Stimulated activated CD8-positive, alpha-beta memory T cell treated with anti-CD3 and anti-CD28 coated beads, Interleukin-2, amount 100 ng/mL, for 48 hours (primary cell): Measurements from ENCODE around the gene GLTP.
"Not testable (repeated sequence)": the region's sequence is repeated elsewhere in the genome, so short reads cannot be mapped to it uniquely, and the experiment has no call there.

Experiments
- DNase-seq, 2 donors: peaks; one replicate each; pipeline ENCODE4 v3.0.0-alpha.2; 2020; ENCODE audit warnings: low read depth in 2 of 2

Gene GLTP, protein sequence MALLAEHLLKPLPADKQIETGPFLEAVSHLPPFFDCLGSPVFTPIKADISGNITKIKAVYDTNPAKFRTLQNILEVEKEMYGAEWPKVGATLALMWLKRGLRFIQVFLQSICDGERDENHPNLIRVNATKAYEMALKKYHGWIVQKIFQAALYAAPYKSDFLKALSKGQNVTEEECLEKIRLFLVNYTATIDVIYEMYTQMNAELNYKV

DNA sequence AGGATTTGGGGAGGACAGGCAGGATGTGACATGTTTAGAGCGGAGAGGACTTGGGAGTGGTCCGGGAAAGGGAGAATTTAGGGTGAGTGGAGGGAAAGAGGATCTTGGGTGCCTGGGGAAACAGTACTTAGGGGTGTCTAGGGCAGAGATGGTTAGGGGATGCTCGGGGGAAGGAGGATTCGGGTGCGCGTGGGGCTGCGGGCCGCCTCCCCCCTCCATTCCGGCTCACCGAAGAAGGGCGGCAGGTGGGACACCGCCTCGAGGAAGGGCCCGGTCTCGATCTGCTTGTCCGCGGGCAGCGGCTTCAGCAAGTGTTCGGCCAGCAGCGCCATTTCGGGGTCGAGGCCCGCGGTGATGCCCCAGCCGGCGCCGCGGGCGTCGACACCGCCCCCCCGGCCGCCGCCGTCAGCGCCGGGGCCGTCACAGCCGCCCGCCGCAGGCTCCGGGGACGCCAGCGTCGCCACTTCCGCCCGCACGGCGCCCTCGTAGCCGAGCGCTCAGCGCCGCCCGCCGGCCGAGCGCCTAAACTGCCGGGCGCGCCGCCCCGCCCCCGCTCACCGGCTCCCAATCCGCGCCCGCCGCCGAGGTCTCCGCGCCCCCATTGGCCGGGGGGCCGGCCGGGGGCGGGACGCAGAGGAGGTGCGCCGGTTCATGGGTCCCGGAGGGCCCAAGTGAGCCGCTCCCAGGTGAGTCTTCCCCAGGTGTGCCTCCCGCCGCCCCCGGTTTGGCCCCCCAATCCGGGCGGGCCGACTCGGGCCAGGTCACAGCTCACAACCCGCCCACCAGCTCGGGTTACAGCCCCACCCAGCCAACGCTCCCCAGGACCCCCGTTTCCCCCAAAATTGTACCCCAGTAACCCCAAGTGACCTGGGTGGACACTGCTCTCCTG lies at the start of gene GLTP:
GLTP (minus strand) TSS at position 499 of the 889 bp plus-strand sequence; CDS start at position 332, 167 bp downstream.
- peak; percentile 79 to 88 for DNase-seq

DNA sequence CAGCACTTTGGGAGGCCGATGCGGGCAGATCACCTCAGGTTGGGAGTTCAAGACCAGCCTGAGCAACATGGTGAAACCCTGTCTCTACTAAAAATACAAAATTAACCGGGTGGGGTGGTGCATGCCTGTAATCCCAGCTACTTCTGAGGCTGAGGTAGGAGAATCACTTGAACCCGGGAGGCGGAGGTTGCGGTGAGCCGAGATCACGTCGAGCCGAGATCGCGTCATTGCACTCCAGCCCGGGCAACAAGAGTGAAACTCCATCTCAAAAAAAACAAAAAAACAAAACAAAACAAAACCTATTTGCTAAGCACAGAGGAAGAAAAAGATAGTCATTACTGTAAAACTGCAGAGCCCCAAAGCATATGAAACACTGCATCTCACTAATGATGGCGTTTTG lies 49.0 kb upstream of the GLTP start:
- not testable (repeated sequence) for DNase-seq

DNA sequence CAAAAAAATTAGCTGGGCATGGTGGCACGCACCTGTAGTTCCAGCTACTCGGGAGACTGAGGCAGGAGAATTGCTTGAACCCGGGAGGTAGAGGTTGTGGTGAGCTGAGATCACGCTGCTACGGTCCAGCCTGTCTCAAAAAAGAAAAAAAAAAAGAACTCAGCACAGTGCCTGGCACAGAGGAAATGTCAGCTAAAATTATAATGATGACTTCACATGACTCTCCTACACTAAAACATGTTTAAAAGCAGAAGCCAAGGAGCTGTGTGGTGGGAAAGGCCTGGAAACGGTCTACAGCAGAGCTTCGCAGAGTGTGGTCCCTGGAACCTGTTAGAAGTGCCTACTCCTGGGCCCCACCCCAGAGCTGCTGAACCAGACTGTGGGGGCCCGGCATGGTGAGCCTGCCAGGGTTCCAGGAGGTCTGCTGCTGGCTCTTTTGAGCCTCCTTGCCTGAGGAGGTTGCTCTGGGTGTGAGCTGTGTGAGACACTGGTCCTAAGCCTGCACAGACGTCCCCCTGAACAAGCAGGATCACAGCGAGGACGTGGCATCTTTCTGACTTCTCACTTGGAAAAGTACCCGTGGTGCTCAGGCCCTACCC lies 47.8 kb upstream of the GLTP start:
- no peak for DNase-seq

DNA sequence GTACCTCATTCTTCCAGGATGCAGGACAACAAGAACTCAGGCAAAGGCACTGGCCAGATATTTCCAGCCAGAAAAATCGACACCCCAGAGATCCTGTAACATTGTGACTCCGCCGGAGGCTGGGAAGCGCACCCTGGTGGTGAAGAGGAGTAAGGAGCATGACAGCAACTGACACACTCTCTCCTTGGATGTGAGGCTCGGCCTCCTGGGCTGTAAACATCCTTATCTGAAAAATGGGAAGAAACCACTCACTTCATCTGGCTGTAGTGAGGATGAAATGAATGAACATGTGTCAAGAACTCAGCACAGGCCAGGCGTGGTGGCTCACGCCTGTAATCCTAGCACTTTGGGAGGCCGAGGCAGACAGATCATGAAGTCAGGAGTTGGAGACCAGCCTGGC lies 47.3 kb upstream of the GLTP start:
- peak in 1 of 2 donors; percentile 16 for DNase-seq

DNA sequence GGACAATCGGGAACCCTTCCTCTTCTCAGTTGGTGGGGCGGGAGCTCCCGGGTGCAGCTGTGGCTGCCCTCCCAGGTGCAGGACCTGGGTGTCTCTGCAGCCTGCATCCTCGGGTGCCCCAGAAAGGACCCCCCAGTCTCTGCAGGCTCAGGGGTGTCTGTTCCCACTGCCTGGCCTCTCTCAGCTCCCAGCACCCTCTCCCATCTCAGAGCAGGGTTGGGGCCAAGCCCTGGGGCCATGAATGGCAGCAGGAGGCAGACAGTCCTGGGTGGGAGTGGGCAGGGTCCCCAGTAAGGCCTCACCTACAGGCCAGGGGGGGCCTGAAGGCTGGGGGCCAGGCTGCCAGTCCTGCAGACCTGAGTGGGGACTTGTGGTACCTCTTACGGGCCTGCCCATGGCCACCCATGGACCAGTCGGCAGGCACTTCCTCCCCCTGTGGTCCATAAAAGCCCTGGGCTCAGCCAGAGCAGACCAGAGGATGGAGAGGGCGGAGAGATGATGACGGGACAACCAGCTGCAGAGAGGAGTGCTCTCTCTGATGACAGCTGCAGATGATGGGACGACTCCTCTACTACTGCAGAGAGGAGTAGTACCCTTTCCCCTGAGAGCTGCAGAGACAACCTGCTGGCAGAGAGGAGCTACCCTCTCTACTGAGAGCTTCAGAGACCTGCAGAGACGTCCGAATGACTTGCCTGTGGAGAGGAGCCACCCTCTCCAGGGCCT lies 46.3 kb upstream of the GLTP start:
- no peak for DNase-seq

DNA sequence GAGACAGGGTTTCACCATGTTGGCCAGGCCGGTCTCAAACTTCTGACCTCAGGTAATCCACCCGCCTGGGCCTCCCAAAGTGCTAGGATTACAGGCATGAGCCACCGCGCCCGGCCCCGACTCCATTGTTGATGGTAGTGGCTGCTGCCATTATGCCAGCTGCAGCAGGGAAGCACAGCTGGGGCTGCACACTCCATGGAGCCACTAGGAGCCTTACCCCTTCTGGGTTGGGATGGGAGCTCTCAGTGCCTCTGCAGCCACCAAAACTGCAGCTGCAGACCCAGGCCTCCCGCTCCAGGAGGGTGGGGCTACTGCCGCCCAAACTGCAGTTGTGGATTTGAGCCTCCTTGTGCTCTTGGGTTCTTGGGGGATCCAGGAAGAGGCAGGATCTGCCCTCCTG lies 45.7 kb upstream of the GLTP start:
- DNase-seq = no peak

DNA sequence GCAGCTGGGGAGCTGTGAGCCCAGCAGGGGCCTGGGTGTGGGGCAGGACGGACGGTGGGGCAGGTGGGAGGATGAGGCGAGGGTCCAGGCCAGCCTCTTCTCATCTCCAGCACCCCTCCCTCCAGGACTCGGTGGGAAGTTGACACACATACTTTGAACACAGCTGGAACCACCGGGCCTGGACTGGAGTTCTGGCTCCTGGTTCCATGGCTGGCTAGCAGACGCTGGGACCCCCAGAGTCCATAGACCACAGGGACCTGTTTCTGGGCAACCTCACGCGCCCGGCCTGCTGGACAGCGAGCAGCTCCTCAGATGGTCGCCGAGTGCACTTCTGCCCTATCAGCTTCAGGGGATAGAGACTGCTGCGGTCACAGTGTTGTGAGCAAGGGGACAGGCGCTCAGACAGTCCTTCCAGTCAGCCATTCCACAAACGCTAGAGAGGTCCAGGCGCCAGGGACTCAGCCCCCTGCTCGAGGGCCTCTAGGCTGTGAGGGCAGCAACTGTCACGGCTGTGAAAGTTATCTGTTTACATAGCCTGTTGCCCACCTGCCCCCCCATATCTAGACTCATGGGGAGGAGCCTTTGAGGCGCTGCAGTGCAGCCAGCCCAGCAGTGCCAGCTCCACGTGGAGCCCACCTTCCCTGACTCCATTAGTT lies 45.0 kb upstream of the GLTP start:
- DNase-seq = no peak

DNA sequence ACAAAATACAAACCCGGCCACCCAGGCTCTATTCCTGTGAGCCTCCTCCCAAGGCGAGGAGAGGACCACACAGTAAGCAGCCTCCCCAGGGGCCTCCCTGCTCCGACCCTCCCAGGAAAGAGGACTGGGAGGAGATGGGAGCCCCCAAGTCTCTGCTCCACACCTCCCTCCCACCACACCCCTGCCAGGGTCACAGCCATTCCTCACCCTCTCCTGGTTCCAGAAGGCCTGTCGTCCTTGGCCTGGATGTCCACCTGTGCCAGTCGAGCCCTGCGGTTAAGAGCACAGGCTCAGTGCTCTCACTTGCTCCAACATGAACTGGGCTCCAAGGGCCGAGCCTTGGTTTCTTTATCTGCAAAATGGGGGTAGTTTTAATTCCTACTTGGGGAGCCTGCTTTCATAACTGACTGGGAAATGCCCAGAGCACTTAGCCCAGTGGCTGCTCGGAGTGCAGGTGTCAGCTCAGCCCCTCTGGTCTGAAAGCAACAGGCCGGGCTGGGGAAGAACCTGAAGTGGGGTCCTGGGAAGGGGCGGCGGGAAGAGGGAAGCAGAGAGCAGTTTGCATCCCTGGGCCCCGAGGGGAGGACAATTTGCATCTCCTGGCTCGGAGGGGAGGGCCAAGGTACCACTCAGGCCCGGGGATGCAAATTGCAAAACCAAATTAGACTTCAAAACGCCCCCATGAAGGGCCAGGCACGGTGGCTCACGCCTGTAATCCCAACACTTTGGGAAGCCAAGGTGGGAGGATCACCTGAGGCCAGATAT lies 43.3 kb upstream of the GLTP start:
- DNase-seq = no peak

DNA sequence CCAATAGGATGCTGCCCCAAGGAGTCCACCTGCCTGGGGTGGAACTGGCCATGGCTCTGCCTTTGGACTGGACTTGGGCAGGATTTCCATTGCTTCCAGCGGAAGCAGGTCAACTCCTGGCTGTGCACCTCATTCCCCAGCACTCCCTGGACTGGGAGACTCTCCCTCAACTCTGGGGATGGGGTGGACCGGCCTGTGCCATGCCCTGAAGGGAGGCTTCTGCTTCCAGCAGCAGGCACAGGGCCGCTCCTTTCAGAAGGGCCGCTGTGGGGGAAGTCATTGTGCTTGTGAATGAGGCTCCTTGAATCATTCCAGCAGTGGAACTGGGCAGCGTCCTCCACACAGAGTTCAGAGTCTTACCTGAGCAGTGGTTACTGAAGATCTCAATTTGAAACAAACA lies 42.7 kb upstream of the GLTP start:
- no peak for DNase-seq

DNA sequence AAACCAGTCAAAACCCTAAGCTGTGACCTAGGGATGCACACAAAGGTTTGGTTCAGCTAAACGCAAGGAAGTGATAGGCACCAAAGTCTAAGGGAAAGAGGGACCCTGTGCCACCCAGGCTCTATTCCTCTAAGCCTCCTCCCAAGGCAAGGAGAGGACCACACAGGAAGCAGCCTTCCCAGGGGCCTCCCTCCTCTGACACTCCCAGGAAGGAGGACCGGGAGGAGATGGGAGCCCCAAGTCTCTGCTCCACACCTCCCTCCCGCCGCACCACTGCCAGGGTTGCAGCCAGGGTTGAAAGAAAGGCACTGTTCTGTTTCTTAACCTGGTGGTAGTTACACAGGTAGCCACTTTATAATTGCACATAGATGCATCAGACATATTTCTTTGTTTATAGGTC lies 41.6 kb upstream of the GLTP start:
- DNase-seq = no peak

DNA sequence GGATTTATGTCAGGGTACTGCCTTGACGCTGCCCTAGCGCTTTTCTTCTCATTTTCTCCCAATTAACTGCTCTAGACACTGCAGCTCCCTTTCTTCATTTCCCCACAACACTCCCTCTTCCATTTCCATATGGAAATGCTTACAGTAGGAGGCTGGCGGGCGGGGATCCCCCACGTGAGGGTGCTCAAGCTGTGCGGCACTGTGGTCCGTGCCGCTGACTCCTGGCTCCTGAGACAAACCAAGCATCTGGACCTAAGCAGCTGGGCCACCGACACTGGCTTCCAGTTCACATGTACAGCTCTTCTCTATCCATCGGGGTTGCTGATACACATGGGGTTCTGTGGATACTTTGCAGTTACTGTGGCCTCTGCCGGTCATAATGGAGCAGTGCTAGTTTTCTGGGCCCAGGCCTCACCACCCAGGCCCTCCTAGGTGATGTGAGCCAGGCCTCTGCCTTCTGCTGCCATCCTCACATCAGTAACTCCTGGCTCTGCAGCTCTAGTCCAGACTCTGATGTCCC lies 40.0 kb upstream of the GLTP start:
- DNase-seq = no peak

DNA sequence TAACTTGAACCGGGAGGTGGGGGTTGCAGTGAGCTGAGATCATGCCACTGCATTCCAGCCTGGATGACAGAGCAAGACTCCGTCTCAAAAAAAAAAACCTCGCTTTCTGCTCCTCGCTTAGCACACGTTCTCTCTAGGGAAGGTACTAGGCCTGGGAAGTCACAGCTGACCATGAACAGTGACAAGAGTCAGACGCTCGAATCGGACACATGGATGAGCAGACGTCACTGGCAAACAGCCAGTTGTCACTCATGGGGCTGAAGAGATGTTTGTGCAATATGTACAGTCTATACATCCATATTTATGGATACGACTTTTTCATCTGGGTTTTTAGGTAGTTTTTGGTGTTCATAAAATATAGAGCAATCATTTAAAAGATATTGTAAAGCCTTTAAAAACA lies 39.1 kb upstream of the GLTP start:
- DNase-seq = no peak

DNA sequence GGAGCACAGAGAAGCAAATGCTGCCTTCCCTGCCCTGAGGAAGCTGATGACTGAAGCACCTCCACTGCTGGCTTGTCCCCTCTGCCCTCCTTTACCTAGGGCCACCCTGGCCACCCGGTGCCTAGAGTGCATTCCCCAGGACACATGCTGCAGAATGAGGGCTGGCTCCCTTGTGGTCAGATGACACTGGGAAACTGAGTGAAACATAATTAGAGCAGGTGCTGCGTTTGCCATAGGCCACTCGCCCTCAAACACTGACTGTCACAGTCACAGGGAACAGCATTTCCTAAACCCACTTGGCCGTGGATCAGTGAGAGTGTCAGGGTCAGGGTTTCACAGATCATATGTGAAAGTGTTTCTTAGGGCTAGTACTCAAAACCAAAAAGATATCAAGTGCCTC lies 35.7 kb upstream of the GLTP start:
- DNase-seq = no peak

DNA sequence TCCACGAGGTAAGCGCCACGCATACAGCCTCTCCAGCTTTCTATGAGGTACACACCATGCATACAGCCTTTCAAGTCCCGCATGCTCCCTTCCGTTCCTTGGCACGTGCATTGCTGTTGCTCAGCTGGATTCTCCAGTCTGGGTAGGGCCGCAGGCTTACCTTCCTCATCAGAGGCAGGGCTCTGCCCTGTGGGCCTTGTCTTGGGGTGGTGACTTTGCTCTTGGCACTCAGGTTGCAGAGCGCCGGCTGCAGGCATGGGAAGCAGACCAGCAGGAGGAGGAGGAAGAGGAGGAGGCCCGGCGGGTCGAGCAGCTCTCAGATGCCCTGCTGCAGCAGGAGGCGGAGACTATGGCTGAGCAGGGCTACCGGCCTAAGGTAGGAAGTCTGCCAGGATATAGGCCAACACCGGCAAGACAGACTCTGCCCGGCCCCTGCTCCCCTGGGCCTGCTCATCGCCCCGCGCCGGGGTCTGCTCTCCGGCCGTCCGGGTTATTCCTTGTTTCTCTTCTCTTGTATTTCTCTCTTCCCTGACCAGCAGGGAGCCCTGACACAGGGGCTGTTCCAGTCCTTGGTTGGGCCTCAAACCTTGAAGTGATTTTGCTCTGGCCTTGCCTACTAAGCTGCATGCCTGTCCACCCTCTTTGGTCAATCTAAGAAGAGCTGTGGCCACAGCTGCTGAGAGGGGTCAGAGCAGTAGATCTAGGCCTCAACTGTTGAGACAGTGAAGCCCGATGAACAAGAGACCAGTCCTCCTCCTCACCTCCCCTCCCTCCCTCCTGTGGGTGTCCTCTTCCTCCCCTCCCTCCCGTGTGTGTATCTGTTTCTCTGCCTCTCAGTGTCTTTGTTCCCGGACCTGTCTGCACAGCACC lies 35.1 kb upstream of the GLTP start:
- DNase-seq = no peak

DNA sequence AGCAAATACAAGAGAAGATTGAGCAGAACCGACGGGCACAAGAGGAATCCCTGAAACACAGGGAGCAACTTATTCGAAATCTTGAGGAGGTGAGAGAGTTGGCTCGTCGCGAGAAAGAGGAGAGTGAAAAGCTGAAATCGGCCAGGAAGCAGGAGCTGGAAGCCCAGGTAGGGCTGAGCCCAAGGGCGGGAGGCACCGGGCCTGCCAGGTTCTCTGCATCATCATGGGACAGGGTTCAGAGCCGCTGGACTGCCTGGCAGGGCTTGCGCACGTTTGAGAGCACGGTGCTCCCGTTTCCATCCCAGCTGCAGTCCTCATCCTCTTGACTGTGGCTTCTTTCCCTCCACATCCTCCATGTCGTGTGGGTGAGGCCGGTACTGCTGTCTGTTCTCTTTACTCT lies 34.1 kb upstream of the GLTP start:
- no peak for DNase-seq

DNA sequence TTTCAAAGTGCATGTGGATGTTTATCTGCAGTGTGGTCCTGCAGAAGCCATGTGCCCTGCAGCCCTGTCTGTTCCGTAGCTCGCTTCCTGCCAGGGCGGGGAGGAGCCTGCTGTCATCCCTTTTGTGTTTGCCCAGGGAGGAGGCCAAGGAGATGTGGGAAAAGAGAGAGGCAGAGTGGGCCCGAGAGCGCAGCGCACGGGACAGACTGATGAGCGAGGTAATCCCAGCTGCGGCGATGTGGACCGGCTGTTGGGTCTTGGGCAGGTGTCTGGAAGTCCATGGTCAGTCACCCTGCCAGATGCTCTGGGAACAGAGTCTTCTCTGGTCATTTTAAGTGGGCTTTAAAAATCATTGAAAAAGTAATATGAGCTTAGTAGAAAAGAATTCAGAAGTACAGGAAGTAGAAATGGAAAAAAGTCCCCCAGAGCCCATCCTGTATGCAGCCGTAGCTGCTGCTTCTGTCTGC lies 32.5 kb upstream of the GLTP start:
- DNase-seq = no peak

DNA sequence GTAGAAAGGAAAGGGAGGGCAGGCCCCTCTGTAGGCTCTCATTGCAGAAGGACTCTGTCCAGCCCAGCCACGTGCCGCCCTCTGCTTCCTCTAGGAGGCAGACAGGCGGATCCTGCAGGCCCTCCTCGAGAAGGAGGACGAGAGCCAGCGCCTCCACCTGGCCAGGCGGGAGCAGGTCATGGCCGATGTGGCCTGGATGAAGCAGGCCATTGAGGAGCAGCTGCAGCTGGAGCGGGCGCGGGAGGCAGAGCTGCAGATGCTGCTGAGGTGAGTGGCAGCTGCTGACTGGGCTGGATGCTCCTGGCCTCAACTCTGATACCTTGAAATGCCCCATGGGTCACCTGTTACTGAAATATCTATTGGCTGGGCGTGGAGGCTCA lies 30.6 kb upstream of the GLTP start:
- no peak for DNase-seq

DNA sequence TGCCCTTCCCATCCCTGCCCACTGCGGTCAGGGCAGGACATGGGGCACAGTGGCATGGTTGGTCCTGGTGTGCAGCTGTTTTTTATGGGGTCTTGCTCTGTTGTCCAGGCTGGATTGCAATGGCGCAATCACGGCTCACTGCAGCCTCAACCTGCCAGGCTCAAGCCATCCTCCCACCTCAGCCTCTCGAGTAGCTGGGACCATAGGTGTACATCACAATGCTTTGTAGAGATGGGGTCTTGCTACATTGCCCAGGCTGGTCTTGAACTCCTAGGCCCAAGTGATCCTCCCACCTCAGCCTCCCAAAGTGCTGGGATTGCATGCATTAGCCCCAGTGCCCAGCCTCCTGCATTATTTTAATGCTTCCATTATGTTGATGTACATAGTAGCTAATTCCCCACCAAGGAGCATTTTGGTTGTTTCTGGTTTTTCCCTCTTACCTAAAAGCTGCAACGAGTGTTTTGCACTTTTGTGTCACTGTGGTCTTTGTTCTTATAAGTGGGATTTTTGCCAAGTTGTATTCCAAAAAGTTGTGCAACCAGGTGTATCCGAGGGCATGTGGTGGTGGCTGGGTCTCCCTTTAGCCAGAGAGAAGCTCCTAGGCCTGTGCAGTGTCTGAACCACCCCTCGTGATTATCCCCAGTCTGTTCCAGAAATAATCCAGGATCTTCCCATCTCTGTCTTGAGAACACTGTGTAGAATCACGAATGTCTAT lies 30.1 kb upstream of the GLTP start:
- DNase-seq = no peak

DNA sequence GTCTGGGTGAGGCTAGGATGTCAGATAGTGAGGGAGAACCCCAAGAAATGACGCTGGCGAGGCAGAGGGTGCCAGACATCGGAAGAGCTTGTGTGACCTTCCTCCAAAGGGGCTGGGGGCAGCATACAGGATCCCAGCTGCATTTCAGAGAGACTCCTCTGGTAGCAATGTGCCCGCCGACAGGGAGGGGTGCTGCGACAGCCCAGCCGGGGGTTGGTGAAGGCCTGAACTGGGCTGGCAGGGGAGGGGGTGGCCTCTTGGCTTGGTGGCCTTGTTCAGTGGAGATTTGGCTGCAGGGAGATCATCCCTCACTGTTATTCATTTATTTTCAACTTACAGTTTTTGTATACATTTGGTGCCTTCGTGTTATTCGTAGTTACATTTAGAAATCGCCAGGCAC lies 25.0 kb upstream of the GLTP start:
- DNase-seq = no peak
